HG02852 (cell line): ENCODE data around the gene RABGGTA.
"Not testable (repeated sequence)": the region's sequence is repeated elsewhere in the genome, so short reads cannot be mapped to it uniquely, and the experiment has no call there.

Experiments
- ATAC-seq: cut with Tn5 transposase; IDR thresholded peaks from one replicate; pipeline ENCODE4 v1.9.1; 2021; ENCODE audit warnings: mild to moderate bottlenecking, moderate library complexity; ENCODE audit not compliant: unreplicated experiment

The RABGGTA gene

GRCh38 chr14:24222987-24223386, 48.4 kb downstream of the RABGGTA start:
- not testable (repeated sequence) for ATAC-seq

GRCh38 chr14:24219521-24219920, 51.9 kb downstream of the RABGGTA start:
- ATAC-seq = no peak

GRCh38 chr14:24219080-24219479, 52.3 kb downstream of the RABGGTA start:
- no peak for ATAC-seq

GRCh38 chr14:24216876-24217275, 54.5 kb downstream of the RABGGTA start:
- not testable (repeated sequence) for ATAC-seq

- ATAC-seq = no peak
These were observed 55.1 kb downstream of the RABGGTA start for GRCh38 chr14:24216345-24216699.
